Astrocyte (in vitro differentiated cells and primary cell): Measurements from ENCODE around the gene KNSTRN.

Experiments
- CTCF ChIP-seq: IDR thresholded peaks from 2 replicates; pipeline ENCODE4 v1.5.1; 2011; ENCODE audit warnings: low read depth, mild to moderate bottlenecking, inconsistent platforms, low read length, moderate library complexity; ENCODE audit not compliant: insufficient read depth
- EZH2 ChIP-seq: IDR thresholded peaks from 2 replicates; pipeline ENCODE4 v1.6.1; 2012; ENCODE audit warnings: mild to moderate bottlenecking, low read length, inconsistent platforms; ENCODE audit not compliant: insufficient read depth

GRCh38 chr15:40344217-40344616 is 38.3 kb upstream of the KNSTRN start:
- TF ChIP-seq CTCF (no peak), EZH2 (no peak)
